ENCODE data around the gene FAF1. TPM values are rescaled to one million over a fixed set of nuclear protein-coding genes. Genes with fewer than 3 reads are reported as not detected.

FAF1 gene
- total RNA-seq, 2 experiments from 2014 or later, result 42.3 to 114 TPM

- H3K4me3 ChIP-seq (ENCODE audit: low read depth, low read length, poor library complexity, severe bottlenecking), result no peak overlapping the region
- H2AFZ ChIP-seq (ENCODE audit: low read length), result no peak overlapping the region
- no TSS peak for BruUV-seq (replicated peaks)
- H3K4me1 ChIP-seq (ENCODE audit: insufficient read depth, low read length, poor library complexity, severe bottlenecking), result no peaks in the 10 kb centered on the region
- no peak overlapping the region for H3K4me2 ChIP-seq (ENCODE audit: low read length)
- intact Hi-C loops (cut with micrococcal nuclease; ENCODE audit: unreplicated experiment), result no loop called here
- no peaks in the 10 kb centered on the region for H3K36me3 ChIP-seq (ENCODE audit: insufficient read depth, low read length)
- DNase-seq (ENCODE audit: low spot score), result no peak
- ChIA-PET CTCF (ENCODE audit: unreplicated experiment) (no interaction called here), POLR2A (interaction anchor here (1.3 kb wide), 1 partner anchor 21 kb away, joined by 3 read pairs; no protein-coding TSS in a partner anchor)
- H4K20me1 ChIP-seq (ENCODE audit: insufficient read depth, low read length), result no peaks in the 10 kb centered on the region
- H3K27ac ChIP-seq (ENCODE audit: low read depth, low read length, poor library complexity, severe bottlenecking), result no peak overlapping the region
- TF ChIP-seq CTCF (conservative IDR thresholded peaks at IDR 0.05; ENCODE audit: low read length) (no peak), EZH2phosphoT487 (IDR thresholded peaks at IDR 0.05; ENCODE audit: borderline replicate concordance, low read depth, low read length) (no peak)
- peaks cover 10% of the 10 kb centered on the region; the same call in 1 of the 2 replicates for H3K79me2 ChIP-seq (ENCODE audit: insufficient read depth, low read depth, low read length)
- no peaks in the 10 kb centered on the region for H3K9me2 ChIP-seq (ENCODE audit: insufficient read depth, low read length)
- no peaks in the 10 kb centered on the region; the same call in 1 of the 2 replicates for H3K9me3 ChIP-seq (ENCODE audit: low read length)
These were observed 126.9 kb downstream of the FAF1 start for GRCh38 chr1:50833216-50833615.

GRCh38 chr1:50832167-50832566, 127.9 kb downstream of the FAF1 start:
- Histone ChIP-seq H4K20me1 (ENCODE audit: insufficient read depth, low read length) (no peaks in the 10 kb centered on the region), H3K4me3 (ENCODE audit: low read depth, low read length, poor library complexity, severe bottlenecking) (no peak overlapping the region), H3K9me2 (ENCODE audit: insufficient read depth, low read length) (no peaks in the 10 kb centered on the region), H2AFZ (ENCODE audit: low read length) (no peak overlapping the region), H3K27ac (ENCODE audit: low read depth, low read length, poor library complexity, severe bottlenecking) (no peak overlapping the region), H3K4me1 (ENCODE audit: insufficient read depth, low read length, poor library complexity, severe bottlenecking) (no peaks in the 10 kb centered on the region), H3K79me2 (ENCODE audit: insufficient read depth, low read depth, low read length) (peaks cover 11% of the 10 kb centered on the region; the same call in 1 of the 2 replicates), H3K36me3 (ENCODE audit: insufficient read depth, low read length) (no peaks in the 10 kb centered on the region), H3K4me2 (ENCODE audit: low read length) (no peak overlapping the region), H3K9me3 (ENCODE audit: low read length) (peaks cover 3% of the 10 kb centered on the region; the same call in 1 of the 2 replicates)
- ChIA-PET CTCF (ENCODE audit: unreplicated experiment) (no interaction called here), POLR2A (interaction anchor here (0.6 to 1.3 kb wide), 2 partner anchors 20 to 21 kb away, joined by 3 read pairs; no protein-coding TSS in a partner anchor)
- intact Hi-C loops (cut with micrococcal nuclease; ENCODE audit: unreplicated experiment), result no loop called here
- no TSS peak for BruUV-seq (replicated peaks)
- TF ChIP-seq EZH2phosphoT487 (IDR thresholded peaks at IDR 0.05; ENCODE audit: borderline replicate concordance, low read depth, low read length) (no peak), CTCF (conservative IDR thresholded peaks at IDR 0.05; ENCODE audit: low read length) (no peak)
- no peak for DNase-seq (ENCODE audit: low spot score)

GRCh38 chr1:50831300-50832061, 128.6 kb downstream of the FAF1 start:
- ChIA-PET CTCF (ENCODE audit: unreplicated experiment) (no interaction called here), POLR2A (interaction anchor here (0.7 to 1.3 kb wide), 2 partner anchors 19 to 796 kb away, joined by 3 read pairs; no protein-coding TSS in a partner anchor)
- DNase-seq (ENCODE audit: low spot score), result no peak
- peaks cover 11% of the 10 kb centered on the region; the same call in 1 of the 2 replicates for H3K79me2 ChIP-seq (ENCODE audit: insufficient read depth, low read depth, low read length)
- H3K36me3 ChIP-seq (ENCODE audit: insufficient read depth, low read length), result no peaks in the 10 kb centered on the region
- TF ChIP-seq EZH2phosphoT487 (IDR thresholded peaks at IDR 0.05; ENCODE audit: borderline replicate concordance, low read depth, low read length) (no peak), CTCF (conservative IDR thresholded peaks at IDR 0.05; ENCODE audit: low read length) (no peak)
- H3K9me2 ChIP-seq (ENCODE audit: insufficient read depth, low read length), result no peaks in the 10 kb centered on the region
- H3K4me3 ChIP-seq (ENCODE audit: low read depth, low read length, poor library complexity, severe bottlenecking), result no peak overlapping the region
- no TSS peak for BruUV-seq (replicated peaks)
- no peaks in the 10 kb centered on the region for H3K4me1 ChIP-seq (ENCODE audit: insufficient read depth, low read length, poor library complexity, severe bottlenecking)
- H4K20me1 ChIP-seq (ENCODE audit: insufficient read depth, low read length), result no peaks in the 10 kb centered on the region
- intact Hi-C loops (cut with micrococcal nuclease; ENCODE audit: unreplicated experiment), result no loop called here
- H2AFZ ChIP-seq (ENCODE audit: low read length), result no peak overlapping the region
- no peak overlapping the region for H3K4me2 ChIP-seq (ENCODE audit: low read length)
- peaks cover 3% of the 10 kb centered on the region; the same call in 1 of the 2 replicates for H3K9me3 ChIP-seq (ENCODE audit: low read length)
- H3K27ac ChIP-seq (ENCODE audit: low read depth, low read length, poor library complexity, severe bottlenecking), result no peak overlapping the region

Data from OCI-LY7 (cell line).